GM12878 (cell line): ENCODE results near the gene TMPRSS3. TPM values are rescaled to one million over a fixed set of nuclear protein-coding genes. Genes with fewer than 3 reads are reported as not detected.
A peak's percentile ranks its signal among the peaks of the same experiment; 100 is the strongest.

ENCODE experiments used
- ATAC-seq: fragments of 200-7000 bp; cut with Tn5 transposase; 3 replicates; pipeline ENCODE4 v1.9.1; 2020; ENCODE audit warnings: mild to moderate bottlenecking, moderate library complexity
- BruUV-seq: library from RNA; stranded (reverse); fragments of 400-500 nt; replicated peaks from 2 replicates; lab custom pipeline; 2021; lab: Mats Ljungman, UMichigan
- CTCF ChIA-PET: fragments of 300-600 bp; sonication (Branson Sonifier 250); formaldehyde crosslinking; extraction: SDS; loops from one replicate; lab custom pipeline; 2021; ENCODE audit warnings: inconsistent platforms; lab: Yijun Ruan, JAX
- POLR2A ChIA-PET: fragments of 350-600 bp; formaldehyde crosslinking; extraction: SDS; loops from one replicate; lab custom pipeline; 2021; ENCODE audit warnings: inconsistent platforms; lab: Charles Lee
- RAD21 ChIA-PET: fragments of 300-600 bp; sonication (Branson Sonifier 250); formaldehyde crosslinking; loops from one replicate; lab custom pipeline; 2023; ENCODE audit warnings: antibody characterized with exemption; ENCODE audit not compliant: unreplicated experiment; lab: Charles Lee
- SMC1A ChIA-PET: fragments of 300-600 bp; sonication (Branson Sonifier 250); formaldehyde crosslinking; loops from one replicate; lab custom pipeline; 2023; ENCODE audit not compliant: unreplicated experiment, uncharacterized antibody; lab: Charles Lee
- DNase-seq: peaks from one replicate; pipeline ENCODE4 v3.0.0-alpha.2; 2011; ENCODE audit warnings: low read depth, low spot score
- FAIRE-seq: peaks from 3 replicates; lab custom pipeline; 2011; peaks lifted over from hg19 to GRCh38; lab: Jason Lieb, UNC
- H2AFZ ChIP-seq: 2 replicates; pipeline ENCODE4 v1.6.0; 2011; ENCODE audit warnings: low read depth, low read length, control low read depth; ENCODE audit not compliant: control insufficient read depth
- H3K27ac ChIP-seq: 2 replicates; pipeline ENCODE4 v1.5.1; 2011; ENCODE audit warnings: control low read depth; ENCODE audit not compliant: control insufficient read depth, insufficient read depth
- H3K27me3 ChIP-seq, 2 experiments: replicated peaks in 1 of 2; 2 replicates each; pipeline versions ENCODE4 v1.6.0 to v1.6.1; 2011; ENCODE audit warnings: low read length in 1 of 2; ENCODE audit not compliant: control insufficient read depth in 2 of 2, insufficient read depth in 2 of 2
- H3K36me3 ChIP-seq, 2 experiments: 2 replicates each; pipeline ENCODE4 v1.5.1; 2011; ENCODE audit warnings: low read length in 1 of 2; ENCODE audit not compliant: control insufficient read depth in 2 of 2, insufficient read depth in 2 of 2
- H3K4me1 ChIP-seq: 2 replicates; pipeline ENCODE4 v1.6.1; 2011; ENCODE audit warnings: mild to moderate bottlenecking, low read length, moderate library complexity, mixed read lengths; ENCODE audit not compliant: control insufficient read depth, insufficient read depth
- H3K4me2 ChIP-seq: 2 replicates; pipeline ENCODE4 v1.6.0; 2011; ENCODE audit warnings: control low read depth; ENCODE audit not compliant: control insufficient read depth, insufficient read depth
- H3K4me3 ChIP-seq: fragments of 200-600 bp; sonication (generic); 2 replicates; pipeline ENCODE4 v1.5.1; 2016
- H3K79me2 ChIP-seq: 2 replicates; pipeline ENCODE4 v1.6.0; 2011; ENCODE audit warnings: low read length; ENCODE audit not compliant: control insufficient read depth, insufficient read depth
- H3K9ac ChIP-seq: 2 replicates; pipeline ENCODE4 v1.8.0; 2011; ENCODE audit warnings: low read length, control low read depth, mixed read lengths; ENCODE audit not compliant: control insufficient read depth, insufficient read depth
- H3K9me3 ChIP-seq: replicated peaks from 3 replicates; pipeline ENCODE4 v1.5.1; 2011; ENCODE audit warnings: mild to moderate bottlenecking, low read length; ENCODE audit not compliant: control insufficient read depth, insufficient read depth
- H4K20me1 ChIP-seq: 2 replicates; pipeline ENCODE4 v1.6.0; 2011; ENCODE audit not compliant: control insufficient read depth, insufficient read depth
- BHLHE40 ChIP-seq, 2 experiments: fragments of 450-650 bp in 1 of 2; IDR thresholded peaks; 2 replicates each; pipeline ENCODE4 v1.6.1; 2011 to 2017; ENCODE audit warnings: low read depth in 2 of 2, borderline replicate concordance in 1 of 2, improper control_type of control experiment in 1 of 2, low read length in 1 of 2, mild to moderate bottlenecking in 1 of 2
- ETV6 ChIP-seq, 2 experiments: fragments of 450-650 bp in 1 of 2; IDR thresholded peaks in 1 of 2; conservative IDR thresholded peaks in 1 of 2; 2 replicates each; pipeline ENCODE4 v1.6.1; 2014; ENCODE audit warnings: antibody characterized with exemption in 1 of 2, borderline replicate concordance in 1 of 2, low read depth in 1 of 2, mild to moderate bottlenecking in 1 of 2, moderate library complexity in 1 of 2
- FOS ChIP-seq: IDR thresholded peaks from 3 replicates; pipeline ENCODE4 v1.6.1; 2011; ENCODE audit warnings: borderline replicate concordance; ENCODE audit not compliant: insufficient read length; ENCODE audit errors: extremely low read depth
- GATAD2B ChIP-seq: fragments of 450-650 bp; conservative IDR thresholded peaks from 2 replicates; pipeline ENCODE4 v1.6.1; 2017; ENCODE audit warnings: low read depth, mild to moderate bottlenecking, moderate library complexity
- IKZF1 ChIP-seq: fragments of 450-650 bp; conservative IDR thresholded peaks from 2 replicates; pipeline ENCODE4 v1.6.1; 2017; ENCODE audit warnings: antibody characterized with exemption, mild to moderate bottlenecking
- NR2C1 ChIP-seq: fragments of 450-650 bp; IDR thresholded peaks from 2 replicates; pipeline ENCODE4 v1.6.1; 2017; ENCODE audit warnings: antibody characterized with exemption, mild to moderate bottlenecking, moderate library complexity
- POLR2AphosphoS2 ChIP-seq: IDR thresholded peaks from 2 replicates; pipeline ENCODE4 v1.6.1; 2011; ENCODE audit warnings: low read depth, mild to moderate bottlenecking, low read length, improper control_type of control experiment, moderate library complexity
- SPI1 ChIP-seq: IDR thresholded peaks from 2 replicates; pipeline ENCODE4 v1.6.1; 2011; ENCODE audit warnings: low read depth, mild to moderate bottlenecking, low read length, moderate library complexity, borderline replicate concordance; ENCODE audit not compliant: insufficient read depth
- TBL1XR1 ChIP-seq: IDR thresholded peaks from 2 replicates; pipeline ENCODE4 v1.6.1; 2012; ENCODE audit warnings: low read depth, low read length, improper control_type of control experiment
- TCF12 ChIP-seq: IDR thresholded peaks from 2 replicates; pipeline ENCODE4 v1.6.1; 2011; ENCODE audit warnings: low read depth, mild to moderate bottlenecking, low read length
- WGBS: methylation state at CpG from one replicate; pipeline ENCODE4 v1.1.6; 2016; ENCODE audit warnings: low lambda C conversion rate; ENCODE audit not compliant: insufficient replicate concordance, insufficient coverage; ENCODE audit errors: missing lambda C conversion rate; 5-methylcytosine and 5-hydroxymethylcytosine counted together
- in situ Hi-C: fragments of 300-500 bp; cut with MboI; formaldehyde crosslinking; loops from 9 replicates; pipeline ENCODE4 v1.14.3; 2018; ENCODE audit warnings: mixed read lengths
- intact Hi-C: fragments of 100-400 bp; cut with micrococcal nuclease; formaldehyde crosslinking; loops from one replicate; pipeline ENCODE4 v1.14.2; 2022; ENCODE audit not compliant: unreplicated experiment
- polyA plus RNA-seq, 11 experiments: library from polyadenylated mRNA; depleted of rRNA in 4 of 11; unstranded in 6 of 11; stranded (reverse) in 5 of 11; fragments of >200 nt; fragmentation: Nextera tagmentation in 4 of 11; fragmentation: Illumina TruSeq in 1 of 11; extraction: Ambion mirVana in 4 of 11; extraction: Trizol in 1 of 11; gene quantifications; 1 replicate in 1 of 11; 2 replicates in 10 of 11; pipeline versions ENCODE4 v1.2.1 to v1.2.3, GENCODE V29; 2011 to 2016; ENCODE audit warnings: inconsistent platforms in 2 of 11, missing spikeins in 2 of 11, low read depth in 1 of 11
- total RNA-seq, 4 experiments: library from RNA; depleted of rRNA in 3 of 4; stranded (reverse); fragments of >200 nt in 3 of 4; fragmentation: Illumina TruSeq in 1 of 4; extraction: Trizol in 1 of 4; gene quantifications; 2 replicates each; pipeline versions ENCODE4 v1.2.1 to v1.2.3, GENCODE V29; 2013 to 2021
- TF ChIP-seq, protein P1 (sequence below): IDR thresholded peaks from 2 replicates; pipeline ENCODE4 v1.6.1; 2012; ENCODE audit warnings: mild to moderate bottlenecking, low read depth, low read length
- TF ChIP-seq, protein P2 (sequence below): fragments of 450-650 bp; IDR thresholded peaks from 2 replicates; pipeline ENCODE4 v1.6.1; 2017; ENCODE audit warnings: mild to moderate bottlenecking, moderate library complexity

Gene TMPRSS3
- total and polyA plus RNA-seq, 10 of the 15 experiments (the other 5 are each of a cell fraction or from before 2014, with no cell fraction given) = 0.51 to 1.5 (median 0.82) TPM; not detected in 1

DNA sequence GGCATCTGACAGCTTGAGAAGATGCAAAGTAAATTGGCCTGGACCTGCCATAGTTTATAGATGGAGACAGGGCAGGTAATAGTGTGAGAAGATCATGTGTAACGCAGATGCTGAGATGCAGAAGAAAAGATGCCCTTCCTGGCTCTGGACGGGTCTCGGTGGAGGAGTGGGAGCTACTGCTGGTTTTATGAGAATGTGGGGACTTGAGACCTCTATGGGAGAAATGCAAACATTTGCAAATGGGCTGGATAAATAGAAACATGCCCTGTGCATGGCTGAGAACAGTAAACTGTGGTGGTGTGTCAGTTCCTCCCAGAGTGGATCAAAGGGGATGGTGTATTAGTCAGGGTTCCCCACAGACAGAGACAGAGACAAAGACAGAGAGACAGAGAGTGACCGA lies 29.7 kb upstream of the TMPRSS3 start (continued):
- no peak for TF ChIP-seq TBL1XR1
- no peak for TF ChIP-seq FOS

DNA sequence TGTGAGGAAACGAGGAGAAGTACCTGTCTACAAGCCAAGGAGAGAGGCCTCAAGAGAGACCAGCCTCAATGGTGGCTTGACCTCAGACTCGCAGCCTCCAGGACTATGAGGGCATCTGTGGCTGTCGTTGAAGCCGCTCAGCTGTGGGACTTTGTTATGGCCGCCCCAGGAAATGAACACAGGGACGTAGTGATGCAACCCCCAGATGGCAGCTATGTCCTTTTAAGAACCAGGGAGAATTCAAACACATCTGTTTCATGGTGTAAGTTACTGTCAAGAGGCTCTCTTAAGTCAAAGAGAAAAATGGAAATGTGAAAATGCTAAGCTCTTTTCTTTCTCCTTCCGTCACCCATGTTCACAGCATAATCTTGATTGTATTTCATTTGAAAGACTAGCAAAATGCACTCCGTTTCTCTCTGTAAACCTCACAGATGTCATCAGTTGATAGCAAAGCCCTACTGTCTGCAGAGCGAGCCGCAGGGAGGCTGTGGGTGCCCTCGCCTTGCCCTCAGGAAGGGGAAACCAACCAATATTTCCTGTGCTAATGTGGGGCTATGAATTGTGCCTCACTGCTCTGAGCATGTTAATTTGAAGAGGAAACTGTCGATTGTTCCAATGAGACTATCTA lies 29.2 kb upstream of the TMPRSS3 start:
- ChIA-PET CTCF (interaction anchor here (1.1 to 3.3 kb wide), 6 partner anchors 10 to 111 kb away, joined by 3 to 17 read pairs (median 6); no protein-coding TSS in a partner anchor), RAD21 (interaction anchor here (1.0 to 7.2 kb wide), 14 partner anchors 9 to 187 kb away, joined by 3 to 81 read pairs (median 6); no protein-coding TSS in a partner anchor), POLR2A (interaction anchor here (1.1 to 3.3 kb wide), 7 partner anchors 9 to 115 kb away, joined by 3 to 15 read pairs (median 5); no protein-coding TSS in a partner anchor), SMC1A (interaction anchor here (0.7 to 9.4 kb wide), 14 partner anchors 9 to 280 kb away, joined by 3 to 124 read pairs (median 10); no protein-coding TSS in a partner anchor)
- H3K4me2 ChIP-seq = peak overlapping the region; percentile 19
- 3% methylated on average over 12 of the region's 12 CpGs for whole genome bisulfite sequencing
- ATAC-seq = peak; percentile 66
- H3K9me3 ChIP-seq = peaks cover 2% of the 10 kb centered on the region; the same call in 1 of the 3 replicates
- no peaks in the 10 kb centered on the region for H3K27me3 ChIP-seq
- H3K4me3 ChIP-seq = 0 out of 2 replicates have a peak overlapping the region, but pooled peaks have one; percentile 5
- peak; percentile 56 for FAIRE-seq
- no peaks in the 10 kb centered on the region for H4K20me1 ChIP-seq
- H3K9ac ChIP-seq = peak overlapping the region; percentile 50
- H2AFZ ChIP-seq = peak overlapping the region; percentile 53
- no TSS peak for BruUV-seq
- in situ Hi-C loops = no loop called here
- H3K27ac ChIP-seq = peak overlapping the region; percentile 89
- no peaks in the 10 kb centered on the region for H3K79me2 ChIP-seq
- no peaks in the 10 kb centered on the region for H3K36me3 ChIP-seq
- no peak for DNase-seq
- peaks cover 53% of the 10 kb centered on the region for H3K4me1 ChIP-seq
- intact Hi-C loops = loop anchor here (1.0 to 2.0 kb wide), 2 partner anchors 15 to 32 kb away; no protein-coding TSS in a partner anchor
- TF ChIP-seq, protein P1, sequence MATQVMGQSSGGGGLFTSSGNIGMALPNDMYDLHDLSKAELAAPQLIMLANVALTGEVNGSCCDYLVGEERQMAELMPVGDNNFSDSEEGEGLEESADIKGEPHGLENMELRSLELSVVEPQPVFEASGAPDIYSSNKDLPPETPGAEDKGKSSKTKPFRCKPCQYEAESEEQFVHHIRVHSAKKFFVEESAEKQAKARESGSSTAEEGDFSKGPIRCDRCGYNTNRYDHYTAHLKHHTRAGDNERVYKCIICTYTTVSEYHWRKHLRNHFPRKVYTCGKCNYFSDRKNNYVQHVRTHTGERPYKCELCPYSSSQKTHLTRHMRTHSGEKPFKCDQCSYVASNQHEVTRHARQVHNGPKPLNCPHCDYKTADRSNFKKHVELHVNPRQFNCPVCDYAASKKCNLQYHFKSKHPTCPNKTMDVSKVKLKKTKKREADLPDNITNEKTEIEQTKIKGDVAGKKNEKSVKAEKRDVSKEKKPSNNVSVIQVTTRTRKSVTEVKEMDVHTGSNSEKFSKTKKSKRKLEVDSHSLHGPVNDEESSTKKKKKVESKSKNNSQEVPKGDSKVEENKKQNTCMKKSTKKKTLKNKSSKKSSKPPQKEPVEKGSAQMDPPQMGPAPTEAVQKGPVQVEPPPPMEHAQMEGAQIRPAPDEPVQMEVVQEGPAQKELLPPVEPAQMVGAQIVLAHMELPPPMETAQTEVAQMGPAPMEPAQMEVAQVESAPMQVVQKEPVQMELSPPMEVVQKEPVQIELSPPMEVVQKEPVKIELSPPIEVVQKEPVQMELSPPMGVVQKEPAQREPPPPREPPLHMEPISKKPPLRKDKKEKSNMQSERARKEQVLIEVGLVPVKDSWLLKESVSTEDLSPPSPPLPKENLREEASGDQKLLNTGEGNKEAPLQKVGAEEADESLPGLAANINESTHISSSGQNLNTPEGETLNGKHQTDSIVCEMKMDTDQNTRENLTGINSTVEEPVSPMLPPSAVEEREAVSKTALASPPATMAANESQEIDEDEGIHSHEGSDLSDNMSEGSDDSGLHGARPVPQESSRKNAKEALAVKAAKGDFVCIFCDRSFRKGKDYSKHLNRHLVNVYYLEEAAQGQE = no peak
- TF ChIP-seq GATAD2B = 0 out of 2 replicates have a peak, but pooled peaks have one; percentile 24
- TF ChIP-seq TCF12 = 0 out of 2 replicates have a peak, but pooled peaks have one; percentile 38
- no peak for TF ChIP-seq SPI1
- no peak for TF ChIP-seq NR2C1
- TF ChIP-seq, protein P2, sequence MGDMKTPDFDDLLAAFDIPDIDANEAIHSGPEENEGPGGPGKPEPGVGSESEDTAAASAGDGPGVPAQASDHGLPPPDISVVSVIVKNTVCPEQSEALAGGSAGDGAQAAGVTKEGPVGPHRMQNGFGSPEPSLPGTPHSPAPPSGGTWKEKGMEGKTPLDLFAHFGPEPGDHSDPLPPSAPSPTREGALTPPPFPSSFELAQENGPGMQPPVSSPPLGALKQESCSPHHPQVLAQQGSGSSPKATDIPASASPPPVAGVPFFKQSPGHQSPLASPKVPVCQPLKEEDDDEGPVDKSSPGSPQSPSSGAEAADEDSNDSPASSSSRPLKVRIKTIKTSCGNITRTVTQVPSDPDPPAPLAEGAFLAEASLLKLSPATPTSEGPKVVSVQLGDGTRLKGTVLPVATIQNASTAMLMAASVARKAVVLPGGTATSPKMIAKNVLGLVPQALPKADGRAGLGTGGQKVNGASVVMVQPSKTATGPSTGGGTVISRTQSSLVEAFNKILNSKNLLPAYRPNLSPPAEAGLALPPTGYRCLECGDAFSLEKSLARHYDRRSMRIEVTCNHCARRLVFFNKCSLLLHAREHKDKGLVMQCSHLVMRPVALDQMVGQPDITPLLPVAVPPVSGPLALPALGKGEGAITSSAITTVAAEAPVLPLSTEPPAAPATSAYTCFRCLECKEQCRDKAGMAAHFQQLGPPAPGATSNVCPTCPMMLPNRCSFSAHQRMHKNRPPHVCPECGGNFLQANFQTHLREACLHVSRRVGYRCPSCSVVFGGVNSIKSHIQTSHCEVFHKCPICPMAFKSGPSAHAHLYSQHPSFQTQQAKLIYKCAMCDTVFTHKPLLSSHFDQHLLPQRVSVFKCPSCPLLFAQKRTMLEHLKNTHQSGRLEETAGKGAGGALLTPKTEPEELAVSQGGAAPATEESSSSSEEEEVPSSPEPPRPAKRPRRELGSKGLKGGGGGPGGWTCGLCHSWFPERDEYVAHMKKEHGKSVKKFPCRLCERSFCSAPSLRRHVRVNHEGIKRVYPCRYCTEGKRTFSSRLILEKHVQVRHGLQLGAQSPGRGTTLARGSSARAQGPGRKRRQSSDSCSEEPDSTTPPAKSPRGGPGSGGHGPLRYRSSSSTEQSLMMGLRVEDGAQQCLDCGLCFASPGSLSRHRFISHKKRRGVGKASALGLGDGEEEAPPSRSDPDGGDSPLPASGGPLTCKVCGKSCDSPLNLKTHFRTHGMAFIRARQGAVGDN = peak; percentile 56
- TF ChIP-seq ETV6 (conservative IDR thresholded peaks at IDR 0.05 in 1 of 2, IDR thresholded peaks at IDR 0.05 in 1 of 2; ENCODE audit: borderline replicate concordance in 1 of 2, low read depth in 1 of 2) = peak in 1 of 2 experiments; percentile 23; a peak in 1 of 4 replicates
- 0 out of 2 replicates have a peak, but pooled peaks have one; percentile 17 for TF ChIP-seq IKZF1
- 0 out of 4 replicates have a peak, but pooled peaks of 1 of the 2 experiments have one; percentile 7 for TF ChIP-seq BHLHE40 (IDR thresholded peaks at IDR 0.05; ENCODE audit: borderline replicate concordance in 1 of 2, low read depth in 2 of 2, low read length in 1 of 2)
- TF ChIP-seq POLR2AphosphoS2 = peak; percentile 46; the same call in 1 of the 2 replicates
